Measurements from ENCODE around the gene NR2F1-AS1.

NR2F1-AS1 gene

GRCh38 chr5:93438124-93438523 lies 142.9 kb downstream of the NR2F1-AS1 start:
- DNase-seq, result no peak

- DNase-seq, result no peak
Observed at GRCh38 chr5:93436083-93436482, 144.9 kb downstream of the NR2F1-AS1 start.

- DNase-seq, result no peak
Observed at GRCh38 chr5:93433422-93433821, 147.6 kb downstream of the NR2F1-AS1 start.

- peak in 1 of 56 donors; percentile 20 for DNase-seq
Observed at GRCh38 chr5:93431250-93431649, 149.8 kb downstream of the NR2F1-AS1 start.

GRCh38 chr5:93430673-93431199 lies 150.3 kb downstream of the NR2F1-AS1 start:
- DNase-seq, result no peak

GRCh38 chr5:93430118-93430517 lies 150.9 kb downstream of the NR2F1-AS1 start:
- DNase-seq, result peak in 1 of 56 donors; percentile 3

GRCh38 chr5:93428868-93429267 lies 152.2 kb downstream of the NR2F1-AS1 start:
- DNase-seq, result no peak

GRCh38 chr5:93427316-93427715 lies 153.7 kb downstream of the NR2F1-AS1 start:
- no peak for DNase-seq

- DNase-seq, result peak in 15 of 56 donors; percentile 3 to 65 (median 33)
Observed at GRCh38 chr5:93425096-93425495, 155.9 kb downstream of the NR2F1-AS1 start.

GRCh38 chr5:93423300-93423699 lies 157.7 kb downstream of the NR2F1-AS1 start:
- DNase-seq, result no peak

GRCh38 chr5:93422652-93423280 lies 158.3 kb downstream of the NR2F1-AS1 start:
- DNase-seq, result peak in 1 of 56 donors; percentile 6

GRCh38 chr5:93421987-93422401 lies 159.0 kb downstream of the NR2F1-AS1 start:
- peak in 12 of 56 donors; percentile 5 to 33 (median 16) for DNase-seq

- DNase-seq, result peak in 27 of 56 donors; percentile 4 to 56 (median 18)
Observed at GRCh38 chr5:93421468-93421867, 159.6 kb downstream of the NR2F1-AS1 start.

GRCh38 chr5:93417490-93417889 lies 163.5 kb downstream of the NR2F1-AS1 start:
- no peak for DNase-seq

- DNase-seq, result no peak
Observed at GRCh38 chr5:93415819-93416218, 165.2 kb downstream of the NR2F1-AS1 start.

GRCh38 chr5:93411716-93412115 lies 169.3 kb downstream of the NR2F1-AS1 start:
- no peak for DNase-seq

- DNase-seq, result no peak
Observed at GRCh38 chr5:93409691-93410090, 171.3 kb downstream of the NR2F1-AS1 start.

GRCh38 chr5:93407454-93407853 lies 173.6 kb downstream of the NR2F1-AS1 start:
- DNase-seq, result no peak

GRCh38 chr5:93406971-93407401 lies 174.0 kb downstream of the NR2F1-AS1 start:
- DNase-seq, result no peak

GRCh38 chr5:93404246-93404645 lies 176.8 kb downstream of the NR2F1-AS1 start:
- DNase-seq, result no peak

GRCh38 chr5:93403141-93403928 lies 177.7 kb downstream of the NR2F1-AS1 start:
- no peak for DNase-seq

GRCh38 chr5:93402451-93402850 lies 178.6 kb downstream of the NR2F1-AS1 start:
- no peak for DNase-seq
